ENCODE measurements around the gene TUBD1. TPM values are rescaled to one million over a fixed set of nuclear protein-coding genes. Genes with fewer than 3 reads are reported as not detected.

TUBD1 gene
- total and polyA plus RNA-seq, 2 of the 13 experiments (the other 11 are each of a cell fraction or from before 2014, with no cell fraction given): 18.2 to 25.9 TPM

GRCh38 chr17:59839651-59840328 lies 53.0 kb downstream of the TUBD1 start (continued):
- TF ChIP-seq ZNF350 (CRISPR knock-in tag; IDR thresholded peaks at IDR 0.05; ENCODE audit: borderline replicate concordance, low read depth) (no peak), EZH2 (conservative IDR thresholded peaks at IDR 0.05; ENCODE audit: low read depth, low read length) (no peak), ZKSCAN1 (IDR thresholded peaks at IDR 0.05; ENCODE audit: low read length) (no peak), GTF2F1 (IDR thresholded peaks at IDR 0.05; ENCODE audit: low read length) (no peak), POLR2AphosphoS2 (IDR thresholded peaks at IDR 0.05; ENCODE audit: low read depth, low read length) (peak; percentile 25; the same call in 1 of the 2 replicates), ZNF33B (CRISPR knock-in tag; IDR thresholded peaks at IDR 0.05) (no peak), ZNF512 (CRISPR knock-in tag; IDR thresholded peaks at IDR 0.05) (no peak), ZNF614 (CRISPR knock-in tag; IDR thresholded peaks at IDR 0.05; ENCODE audit: borderline replicate concordance) (no peak), ZNF3 (CRISPR knock-in tag; IDR thresholded peaks at IDR 0.05) (no peak), ZNF430 (CRISPR knock-in tag; IDR thresholded peaks at IDR 0.05) (no peak), HNRNPK (IDR thresholded peaks at IDR 0.05; ENCODE audit: low read depth, low read length, poor library complexity, severe bottlenecking) (no peak), NKX3-1 (CRISPR knock-in tag; IDR thresholded peaks at IDR 0.05) (no peak; the same call in 1 of the 2 replicates), NFKB2 (CRISPR knock-in tag; IDR thresholded peaks at IDR 0.05; ENCODE audit: borderline replicate concordance) (no peak), ZMYM4 (CRISPR knock-in tag; IDR thresholded peaks at IDR 0.05) (no peak), DMAP1 (CRISPR knock-in tag; IDR thresholded peaks at IDR 0.05) (no peak; the same call in 1 of the 2 replicates), ZNF484 (CRISPR knock-in tag; IDR thresholded peaks at IDR 0.05; ENCODE audit: borderline replicate concordance, low read depth) (no peak), KLF11 (CRISPR knock-in tag; IDR thresholded peaks at IDR 0.05) (no peak), ZNF44 (CRISPR knock-in tag; IDR thresholded peaks at IDR 0.05) (no peak), SRSF9 (IDR thresholded peaks at IDR 0.05; ENCODE audit: borderline replicate concordance, insufficient read depth, low read depth, low read length, poor library complexity, severe bottlenecking) (no peak), MEF2D (CRISPR knock-in tag; IDR thresholded peaks at IDR 0.05) (peak; percentile 24; the same call in 1 of the 2 replicates), ZZZ3 (CRISPR knock-in tag; IDR thresholded peaks at IDR 0.05; ENCODE audit: borderline replicate concordance) (no peak), AHDC1 (CRISPR knock-in tag; IDR thresholded peaks at IDR 0.05; ENCODE audit: borderline replicate concordance) (no peak)
